PC-9 (cell line): ENCODE results near the gene ITPRIPL2.

Experiments used
- CTCF ChIP-seq: fragments of 200-600 bp; sonication (generic); conservative IDR thresholded peaks from 2 replicates; pipeline ENCODE4 v1.6.1; 2017; ENCODE audit warnings: mixed run types, antibody characterized with exemption, mild to moderate bottlenecking, moderate library complexity
- EZH2 ChIP-seq: fragments of 200-600 bp; sonication (generic); IDR thresholded peaks from 2 replicates; pipeline ENCODE4 v1.8.0; 2017; ENCODE audit warnings: antibody characterized with exemption, low read depth

GRCh38 chr16:19090916-19091315 is 22.8 kb upstream of the ITPRIPL2 start:
- TF ChIP-seq EZH2 (no peak), CTCF (no peak)
